C4-2B (cell line): Measurements from ENCODE around the gene TSPAN10.

Experiments used
- ZFX ChIP-seq: fragments of 450-650 bp; IDR thresholded peaks from 2 replicates; pipeline ENCODE4 v1.6.1; 2017
- TF ChIP-seq, protein P1 (sequence below): fragments of 450-650 bp; conservative IDR thresholded peaks from 2 replicates; pipeline ENCODE4 v1.5.1; 2017; ENCODE audit warnings: mild to moderate bottlenecking

GRCh38 chr17:81660441-81660840 lies 23.4 kb downstream of the TSPAN10 start:
- TF ChIP-seq, protein P1, sequence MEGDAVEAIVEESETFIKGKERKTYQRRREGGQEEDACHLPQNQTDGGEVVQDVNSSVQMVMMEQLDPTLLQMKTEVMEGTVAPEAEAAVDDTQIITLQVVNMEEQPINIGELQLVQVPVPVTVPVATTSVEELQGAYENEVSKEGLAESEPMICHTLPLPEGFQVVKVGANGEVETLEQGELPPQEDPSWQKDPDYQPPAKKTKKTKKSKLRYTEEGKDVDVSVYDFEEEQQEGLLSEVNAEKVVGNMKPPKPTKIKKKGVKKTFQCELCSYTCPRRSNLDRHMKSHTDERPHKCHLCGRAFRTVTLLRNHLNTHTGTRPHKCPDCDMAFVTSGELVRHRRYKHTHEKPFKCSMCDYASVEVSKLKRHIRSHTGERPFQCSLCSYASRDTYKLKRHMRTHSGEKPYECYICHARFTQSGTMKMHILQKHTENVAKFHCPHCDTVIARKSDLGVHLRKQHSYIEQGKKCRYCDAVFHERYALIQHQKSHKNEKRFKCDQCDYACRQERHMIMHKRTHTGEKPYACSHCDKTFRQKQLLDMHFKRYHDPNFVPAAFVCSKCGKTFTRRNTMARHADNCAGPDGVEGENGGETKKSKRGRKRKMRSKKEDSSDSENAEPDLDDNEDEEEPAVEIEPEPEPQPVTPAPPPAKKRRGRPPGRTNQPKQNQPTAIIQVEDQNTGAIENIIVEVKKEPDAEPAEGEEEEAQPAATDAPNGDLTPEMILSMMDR: no peak
- TF ChIP-seq ZFX: no peak
